HepG2 (cell line): ENCODE data around the gene RECQL5. TPM values are rescaled to one million over a fixed set of nuclear protein-coding genes. Genes with fewer than 3 reads are reported as not detected.

Experiments used
- ATAC-seq: fragments of 200-7000 bp; cut with Tn5 transposase; 3 replicates; pipeline ENCODE4 v1.9.1; 2020; ENCODE audit warnings: mild to moderate bottlenecking, moderate library complexity
- BruUV-seq: library from RNA; stranded (reverse); fragments of 400-500 nt; replicated peaks from 2 replicates; lab custom pipeline; 2021; lab: Mats Ljungman, UMichigan
- CTCF ChIA-PET: fragments of 300-600 bp; formaldehyde crosslinking; extraction: SDS; loops from one replicate; lab custom pipeline; 2021; ENCODE audit warnings: low total read pairs, inconsistent platforms, low intra/inter-chr PET ratio; lab: Yijun Ruan, JAX
- POLR2A ChIA-PET: fragments of 350-600 bp; sonication (Branson Sonifier 250); formaldehyde crosslinking; loops from one replicate; lab custom pipeline; 2020; ENCODE audit warnings: antibody characterized with exemption, inconsistent platforms; lab: Yijun Ruan, JAX
- DNase-seq: peaks from one replicate; pipeline ENCODE4 v3.0.0-alpha.2; 2015; ENCODE audit warnings: low spot score
- FAIRE-seq: peaks from 3 replicates; lab custom pipeline; 2011; peaks lifted over from hg19 to GRCh38; lab: Jason Lieb, UNC
- H2AFZ ChIP-seq: one replicate; pipeline ENCODE4 v1.6.1; 2011; ENCODE audit warnings: low read length, inconsistent platforms
- H3K27ac ChIP-seq: fragments of 300-600 bp; 3 replicates; pipeline ENCODE4 v1.8.0; 2011; ENCODE audit warnings: mixed run types, mild to moderate bottlenecking, mixed read lengths, low read length, inconsistent platforms; ENCODE audit not compliant: insufficient read depth; ENCODE audit errors: extremely low read length
- H3K27me3 ChIP-seq, 2 experiments: fragments of 200-600 bp in 1 of 2; 2 replicates in 1 of 2; 3 replicates in 1 of 2; pipeline versions ENCODE4 v1.6.0 to v1.8.0; 2011; ENCODE audit warnings: low read length in 2 of 2, mild to moderate bottlenecking in 2 of 2, moderate library complexity in 2 of 2, inconsistent platforms in 1 of 2; ENCODE audit not compliant: insufficient read depth in 2 of 2, control insufficient read depth in 1 of 2
- H3K36me3 ChIP-seq, 2 experiments: fragments of 200-600 bp in 1 of 2; replicated peaks in 1 of 2; 2 replicates in 1 of 2; 3 replicates in 1 of 2; pipeline versions ENCODE4 v1.5.1 to v1.8.0; 2011; ENCODE audit warnings: low read length in 2 of 2, inconsistent platforms in 1 of 2; ENCODE audit not compliant: insufficient read depth in 2 of 2, control insufficient read depth in 1 of 2
- H3K4me1 ChIP-seq: 2 replicates; pipeline ENCODE4 v1.5.1; 2012; ENCODE audit warnings: low read length, inconsistent platforms; ENCODE audit not compliant: insufficient read depth
- H3K4me2 ChIP-seq: 2 replicates; pipeline ENCODE4 v1.6.0; 2011; ENCODE audit warnings: low read depth, low read length, inconsistent platforms
- H3K4me3 ChIP-seq, 3 experiments: fragments of 200-600 bp in 1 of 3; sonication (generic), shearing (Covaris generic) in 1 of 3; replicated peaks in 1 of 3; 2 replicates each; pipeline ENCODE4 v1.5.1; 2011 to 2016; ENCODE audit warnings: low read length in 3 of 3, inconsistent platforms in 2 of 3, low read depth in 2 of 3, mild to moderate bottlenecking in 2 of 3, control low read depth in 1 of 3, mixed read lengths in 1 of 3; ENCODE audit not compliant: insufficient read depth in 1 of 3
- H3K79me2 ChIP-seq: one replicate; pipeline ENCODE4 v1.6.1; 2011; ENCODE audit warnings: low read length, inconsistent platforms; ENCODE audit not compliant: insufficient read depth
- H3K9ac ChIP-seq: 2 replicates; pipeline ENCODE4 v1.6.0; 2011; ENCODE audit warnings: mild to moderate bottlenecking, low read depth, low read length, inconsistent platforms; ENCODE audit not compliant: insufficient read depth
- H3K9me3 ChIP-seq: 2 replicates; pipeline ENCODE4 v1.5.1; 2012; ENCODE audit warnings: mild to moderate bottlenecking, low read length
- H4K20me1 ChIP-seq: 2 replicates; pipeline ENCODE4 v1.6.0; 2011; ENCODE audit warnings: inconsistent platforms, mild to moderate bottlenecking, low read length, moderate library complexity; ENCODE audit not compliant: insufficient read depth
- CTCF ChIP-seq: sonication (generic); formaldehyde crosslinking; IDR thresholded peaks from 2 replicates; pipeline ENCODE4 v1.5.0; 2020; ENCODE audit warnings: mild to moderate bottlenecking, missing genetic modification reagents, moderate library complexity
- MXD1 ChIP-seq: sonication (generic); formaldehyde crosslinking; IDR thresholded peaks from 2 replicates; pipeline ENCODE4 v1.4.0; 2020; ENCODE audit warnings: mild to moderate bottlenecking, missing genetic modification reagents
- NFAT5 ChIP-seq: sonication (generic); formaldehyde crosslinking; IDR thresholded peaks from 2 replicates; pipeline ENCODE4 v1.4.0; 2020; ENCODE audit warnings: missing genetic modification reagents
- PCBP1 ChIP-seq: fragments of 200-400 bp; formaldehyde crosslinking; IDR thresholded peaks from 2 replicates; pipeline ENCODE4 v1.6.1; 2017; ENCODE audit warnings: mild to moderate bottlenecking, low read depth, low read length, borderline replicate concordance
- PREB ChIP-seq: sonication (generic); formaldehyde crosslinking; IDR thresholded peaks from 2 replicates; pipeline ENCODE4 v1.4.0; 2020; ENCODE audit warnings: missing genetic modification reagents
- RBFOX2 ChIP-seq: fragments of 200-400 bp; formaldehyde crosslinking; IDR thresholded peaks from 2 replicates; pipeline ENCODE4 v1.6.1; 2017; ENCODE audit warnings: low read depth, mild to moderate bottlenecking, low read length
- ZBTB7B ChIP-seq: sonication (generic); formaldehyde crosslinking; IDR thresholded peaks from 2 replicates; pipeline ENCODE4 v1.4.0; 2020; ENCODE audit warnings: missing genetic modification reagents
- ZNF563 ChIP-seq: sonication (generic); formaldehyde crosslinking; IDR thresholded peaks from 2 replicates; pipeline ENCODE4 v1.8.0; 2022; ENCODE audit warnings: mild to moderate bottlenecking, moderate library complexity, missing genetic modification reagents
- WGBS: methylation state at CpG from one replicate; pipeline ENCODE4 v1.1.6; 2017; ENCODE audit warnings: low lambda C conversion rate; 5-methylcytosine and 5-hydroxymethylcytosine counted together
- in situ Hi-C: cut with HindIII; loops from 2 replicates; pipeline ENCODE4 v1.10.0; 2017; ENCODE audit warnings: low pct_unique_long_range_greater_than_20kb; ENCODE audit not compliant: extremely low pct_ligation_motif_present
- intact Hi-C: fragments of 100-400 bp; cut with micrococcal nuclease; formaldehyde crosslinking; loops from one replicate; pipeline ENCODE4 v1.10.0; 2022; ENCODE audit not compliant: unreplicated experiment
- polyA plus RNA-seq, 8 experiments: library from polyadenylated mRNA; depleted of rRNA in 3 of 8; stranded (reverse) in 7 of 8; unstranded in 1 of 8; fragments of >200 nt; fragmentation: Illumina TruSeq in 4 of 8; extraction: Trizol in 4 of 8; gene quantifications; 2 replicates each; pipeline versions ENCODE4 v1.2.1 to v1.2.3, GENCODE V29; 2011 to 2016; ENCODE audit warnings: low read depth in 4 of 8, missing spikeins in 1 of 8, mixed read lengths in 1 of 8; ENCODE audit not compliant: insufficient read depth in 1 of 8
- total RNA-seq, 5 experiments: library from RNA; depleted of rRNA; stranded (reverse); fragments of >200 nt; fragmentation: Illumina TruSeq; extraction: Trizol; gene quantifications; 2 replicates each; pipeline ENCODE4 v1.2.3, GENCODE V29; 2016; ENCODE audit warnings: low read depth in 1 of 5

RECQL5 gene
- total and polyA plus RNA-seq, 2 of the 13 experiments (the other 11 are each of a cell fraction or from before 2014, with no cell fraction given): 27.7 to 32.0 TPM

GRCh38 chr17:75614556-75615270, 52.2 kb downstream of the RECQL5 start:
- FAIRE-seq: no peak
- ChIA-PET POLR2A (interaction anchor here (1.0 to 1.4 kb wide), 3 partner anchors 11 to 139 kb away, joined by 3 read pairs; no protein-coding TSS in a partner anchor), CTCF (interaction anchor here (0.8 to 2.5 kb wide), 2 partner anchors 14 to 25 kb away, joined by 3 to 18 read pairs; no protein-coding TSS in a partner anchor)

More at GRCh38 chr17:75614556-75615270, 52.2 kb downstream of the RECQL5 start:
- TF ChIP-seq PCBP1 (peak; percentile 3; the same call in 1 of the 2 replicates), MXD1 (CRISPR knock-in tag) (0 out of 2 replicates have a peak, but pooled peaks have one; percentile 64), ZBTB7B (CRISPR knock-in tag) (0 out of 2 replicates have a peak, but pooled peaks have one; percentile 26), PREB (CRISPR knock-in tag) (no peak), ZNF563 (CRISPR knock-in tag) (peak; percentile 44; the same call in 1 of the 2 replicates), NFAT5 (CRISPR knock-in tag) (no peak), CTCF (CRISPR knock-in tag) (peak; percentile 48), RBFOX2 (0 out of 2 replicates have a peak, but pooled peaks have one; percentile 4)
- no peak overlapping the region for H3K27ac ChIP-seq
- no peaks in the 10 kb centered on the region; a peak in 1 of 5 replicates for H3K27me3 ChIP-seq
- DNase-seq: no peak
- no TSS peak for BruUV-seq
- peak; percentile 10 for ATAC-seq
- intact Hi-C loops: loop anchor here (5.0 kb wide), 1 partner anchor 138 kb away; no protein-coding TSS in a partner anchor
- in situ Hi-C loops: loop anchor here (10.0 kb wide), 1 partner anchor 140 kb away; no protein-coding TSS in a partner anchor
- WGBS: 74% methylated on average over 17 of the region's 19 CpGs
- no peaks in the 10 kb centered on the region for H3K36me3 ChIP-seq
- H3K4me3 ChIP-seq: no peak overlapping the region
- no peaks in the 10 kb centered on the region for H3K79me2 ChIP-seq
- H3K9ac ChIP-seq: no peak overlapping the region
- H4K20me1 ChIP-seq: no peaks in the 10 kb centered on the region
- H3K9me3 ChIP-seq: no peaks in the 10 kb centered on the region
- peaks cover 38% of the 10 kb centered on the region for H3K4me1 ChIP-seq
- H2AFZ ChIP-seq: no peak overlapping the region
- H3K4me2 ChIP-seq: no peak overlapping the region; the same call in 1 of the 2 replicates
